ENCODE data around the gene THAP8. TPM values are rescaled to one million over a fixed set of nuclear protein-coding genes. Genes with fewer than 3 reads are reported as not detected.
A peak's percentile ranks its signal among the peaks of the same experiment; 100 is the strongest.

The THAP8 gene
- total and polyA plus RNA-seq, 2 of the 13 experiments (the other 11 are each of a cell fraction or from before 2014, with no cell fraction given), result 1.7 to 3.7 TPM

- peak; percentile 78; the same call in 1 of the 2 replicates for TF ChIP-seq DZIP1 (CRISPR knock-in tag; IDR thresholded peaks at IDR 0.05)
- TF ChIP-seq YEATS2 (CRISPR knock-in tag; IDR thresholded peaks at IDR 0.05; ENCODE audit: borderline replicate concordance), result 0 out of 2 replicates have a peak, but pooled peaks have one; percentile 28
- TF ChIP-seq CBX5 (CRISPR knock-in tag; IDR thresholded peaks at IDR 0.05; ENCODE audit: borderline replicate concordance), result no peak
- TF ChIP-seq ZNF546 (CRISPR knock-in tag; conservative IDR thresholded peaks at IDR 0.05), result peak; percentile 78; the same call in 1 of the 2 replicates
- no peak for TF ChIP-seq BCL6 (CRISPR knock-in tag; IDR thresholded peaks at IDR 0.05)
- TF ChIP-seq ZNF124 (CRISPR knock-in tag; IDR thresholded peaks at IDR 0.05), result no peak; the same call in 1 of the 2 replicates
- no peak for TF ChIP-seq ZNF101 (CRISPR knock-in tag; IDR thresholded peaks at IDR 0.05; ENCODE audit: borderline replicate concordance, low read depth)
- TF ChIP-seq TFE3 (CRISPR knock-in tag; IDR thresholded peaks at IDR 0.05), result no peak
- no peak for TF ChIP-seq E2F5 (CRISPR knock-in tag; conservative IDR thresholded peaks at IDR 0.05)
- peak; percentile 36; the same call in 1 of the 2 replicates for TF ChIP-seq ZNF335 (CRISPR knock-in tag; IDR thresholded peaks at IDR 0.05)
- no peak for TF ChIP-seq NFE2 (CRISPR knock-in tag; IDR thresholded peaks at IDR 0.05)
- TF ChIP-seq PRDM10 (CRISPR knock-in tag; IDR thresholded peaks at IDR 0.05; ENCODE audit: low read depth), result 0 out of 2 replicates have a peak, but pooled peaks have one; percentile 72
- no peak for TF ChIP-seq ZNF136 (CRISPR knock-in tag; IDR thresholded peaks at IDR 0.05; ENCODE audit: low read depth)
- TF ChIP-seq ZNF501 (CRISPR knock-in tag; IDR thresholded peaks at IDR 0.05), result peak; percentile 78; the same call in 1 of the 2 replicates
- TF ChIP-seq ZBTB43 (CRISPR knock-in tag; conservative IDR thresholded peaks at IDR 0.05), result 0 out of 2 replicates have a peak, but pooled peaks have one; percentile 35
- no peak for TF ChIP-seq ZNF33B (CRISPR knock-in tag; IDR thresholded peaks at IDR 0.05)
- TF ChIP-seq HHEX (CRISPR knock-in tag; IDR thresholded peaks at IDR 0.05), result no peak
- no peak for TF ChIP-seq ZSCAN25 (CRISPR knock-in tag; IDR thresholded peaks at IDR 0.05)
These were observed 45.6 kb downstream of the THAP8 start, which contains the start of gene SYNE4 (continued) for GRCh38 chr19:36008336-36008978.
